ENCODE data around the gene OR4C3. TPM values are rescaled to one million over a fixed set of nuclear protein-coding genes. Genes with fewer than 3 reads are reported as not detected.

Gene OR4C3
- not detected in 2 replicates for total RNA-seq

GRCh38 chr11:48324620-48325019 is at the start of gene OR4C3:
Gene OR4C3, plus strand, starts transcription at chr11:48324920. Its CDS starts 102 bp downstream, at chr11:48325022.

DNA sequence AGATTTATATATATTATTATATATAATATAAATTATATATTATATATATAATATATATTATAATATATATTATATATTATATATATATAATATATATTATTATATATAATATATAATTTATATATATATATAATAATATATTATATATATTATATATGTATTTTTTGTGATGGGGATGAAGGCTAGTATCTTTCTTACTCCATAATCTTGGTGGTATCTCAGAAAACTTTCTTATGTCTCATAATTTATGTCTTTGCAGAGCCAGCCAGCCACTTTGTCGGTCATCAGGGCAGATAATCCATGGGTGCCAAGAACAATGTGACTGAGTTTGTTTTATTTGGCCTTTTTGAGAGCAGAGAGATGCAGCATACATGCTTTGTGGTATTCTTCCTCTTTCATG is 18.8 kb upstream of the OR4C3 start, which contains the start of gene OR4S1:
Gene OR4S1 (plus strand): TSS at position 301 of the 400 bp plus-strand sequence. CDS start 0 bp downstream, at position 301.

GRCh38 chr11:48366365-48366764 is 41.6 kb downstream of the OR4C3 start, which contains the start of gene OR4C5:
Gene OR4C5, minus strand, starts transcription at chr11:48366465. Its CDS starts 0 bp downstream, at chr11:48366465.

Other genes with a start within 250 kb of the OR4C3 start
- gene OR4B1, start 108.1 kb upstream of the OR4C3 start, total RNA-seq: not detected in 2 replicates
- gene OR4X2, start 79.8 kb upstream of the OR4C3 start, total RNA-seq: not detected in 2 replicates
- not detected in 2 replicates for gene OR4X1, start 61.1 kb upstream of the OR4C3 start, total RNA-seq
- not detected in 2 replicates for gene OR4S1, start 18.7 kb upstream of the OR4C3 start, total RNA-seq
- not detected in 2 replicates for gene OR4C5, start 41.5 kb downstream of the OR4C3 start, total RNA-seq
- not detected in 2 replicates for gene OR4A47, start 163.9 kb downstream of the OR4C3 start, total RNA-seq